ENCODE measurements around the gene PTPN14.

The PTPN14 gene

DNA sequence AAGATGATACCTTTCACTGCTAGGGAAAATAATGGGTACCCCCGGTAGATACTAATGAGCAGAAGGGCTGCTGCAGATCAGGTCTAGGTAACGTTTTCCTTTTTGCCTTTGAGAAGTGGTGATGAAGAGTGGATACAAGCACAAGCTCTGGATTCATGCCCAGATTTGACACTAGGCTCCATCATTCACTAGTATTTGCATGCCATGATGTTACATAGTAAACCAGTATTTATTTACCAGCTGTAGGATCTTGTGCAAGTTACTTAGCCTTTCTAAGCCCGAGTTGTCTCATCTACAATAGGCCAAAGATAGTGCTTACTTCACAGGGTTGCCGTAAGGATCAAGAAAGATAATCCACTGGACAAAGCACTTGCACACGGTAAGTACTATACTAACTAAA, 14.2 kb downstream of the PTPN14 start:
- no peaks in the 10 kb centered on the region for H4K20me1 ChIP-seq (ENCODE audit: insufficient read depth, low read length)
- H3K4me2 ChIP-seq (ENCODE audit: low read length) = no peak overlapping the region
- no peaks in the 10 kb centered on the region for H3K79me2 ChIP-seq (ENCODE audit: low read length)
- H3K36me3 ChIP-seq (replicated peaks; ENCODE audit: low read depth, low read length) = no peaks in the 10 kb centered on the region
- H3K4me1 ChIP-seq (ENCODE audit: low read length) = no peaks in the 10 kb centered on the region
- no peak overlapping the region for H2AFZ ChIP-seq (ENCODE audit: low read depth, low read length)
- TF ChIP-seq, protein P1, sequence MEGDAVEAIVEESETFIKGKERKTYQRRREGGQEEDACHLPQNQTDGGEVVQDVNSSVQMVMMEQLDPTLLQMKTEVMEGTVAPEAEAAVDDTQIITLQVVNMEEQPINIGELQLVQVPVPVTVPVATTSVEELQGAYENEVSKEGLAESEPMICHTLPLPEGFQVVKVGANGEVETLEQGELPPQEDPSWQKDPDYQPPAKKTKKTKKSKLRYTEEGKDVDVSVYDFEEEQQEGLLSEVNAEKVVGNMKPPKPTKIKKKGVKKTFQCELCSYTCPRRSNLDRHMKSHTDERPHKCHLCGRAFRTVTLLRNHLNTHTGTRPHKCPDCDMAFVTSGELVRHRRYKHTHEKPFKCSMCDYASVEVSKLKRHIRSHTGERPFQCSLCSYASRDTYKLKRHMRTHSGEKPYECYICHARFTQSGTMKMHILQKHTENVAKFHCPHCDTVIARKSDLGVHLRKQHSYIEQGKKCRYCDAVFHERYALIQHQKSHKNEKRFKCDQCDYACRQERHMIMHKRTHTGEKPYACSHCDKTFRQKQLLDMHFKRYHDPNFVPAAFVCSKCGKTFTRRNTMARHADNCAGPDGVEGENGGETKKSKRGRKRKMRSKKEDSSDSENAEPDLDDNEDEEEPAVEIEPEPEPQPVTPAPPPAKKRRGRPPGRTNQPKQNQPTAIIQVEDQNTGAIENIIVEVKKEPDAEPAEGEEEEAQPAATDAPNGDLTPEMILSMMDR (IDR thresholded peaks at IDR 0.05; ENCODE audit: low read depth, low read length) = no peak
- no peak for TF ChIP-seq EZH2phosphoT487 (IDR thresholded peaks at IDR 0.05; ENCODE audit: low read depth)
- H3K27me3 ChIP-seq (ENCODE audit: low read depth, low read length) = peaks cover 21% of the 10 kb centered on the region
- no peak overlapping the region for H3K4me3 ChIP-seq (ENCODE audit: low read length)
- H3K9me3 ChIP-seq (ENCODE audit: insufficient read depth, low read length) = no peaks in the 10 kb centered on the region
- no peak overlapping the region for H3K27ac ChIP-seq (ENCODE audit: low read length)
- no peak overlapping the region for H3K9ac ChIP-seq (ENCODE audit: low read length)

DNA sequence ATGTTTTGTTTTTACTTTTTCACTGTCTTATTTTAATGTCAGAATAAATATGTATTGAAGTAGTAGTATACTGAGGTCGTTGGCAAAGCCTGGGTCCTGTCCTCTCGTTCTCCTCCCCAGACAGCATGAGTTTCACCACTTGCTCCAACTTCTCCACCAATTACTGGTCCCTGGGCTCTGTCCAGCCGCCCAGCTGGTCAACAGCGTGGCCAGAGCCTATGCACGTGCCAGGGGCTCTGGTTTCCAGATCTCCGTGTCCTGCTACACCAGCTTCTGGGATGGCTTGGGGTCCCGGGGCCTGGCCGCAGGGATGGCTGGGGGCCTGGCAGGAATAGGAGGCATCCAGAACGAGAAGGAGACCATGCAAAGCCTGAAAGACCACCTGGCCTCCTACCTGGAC, 19.3 kb downstream of the PTPN14 start:
- Histone ChIP-seq H2AFZ (ENCODE audit: low read depth, low read length) (no peak overlapping the region), H3K9me3 (ENCODE audit: insufficient read depth, low read length) (no peaks in the 10 kb centered on the region), H3K4me1 (ENCODE audit: low read length) (no peaks in the 10 kb centered on the region), H3K36me3 (replicated peaks; ENCODE audit: low read depth, low read length) (no peaks in the 10 kb centered on the region), H3K27ac (ENCODE audit: low read length) (no peak overlapping the region), H3K4me3 (ENCODE audit: low read length) (no peak overlapping the region), H3K79me2 (ENCODE audit: low read length) (no peaks in the 10 kb centered on the region), H3K4me2 (ENCODE audit: low read length) (no peak overlapping the region), H4K20me1 (ENCODE audit: insufficient read depth, low read length) (no peaks in the 10 kb centered on the region), H3K9ac (ENCODE audit: low read length) (no peak overlapping the region), H3K27me3 (ENCODE audit: low read depth, low read length) (peaks cover 8% of the 10 kb centered on the region; the same call in 1 of the 2 replicates)
- TF ChIP-seq, protein P1 (IDR thresholded peaks at IDR 0.05; ENCODE audit: low read depth, low read length) = no peak
- no peak for TF ChIP-seq EZH2phosphoT487 (IDR thresholded peaks at IDR 0.05; ENCODE audit: low read depth)

- Histone ChIP-seq H3K79me2 (ENCODE audit: low read length) (no peaks in the 10 kb centered on the region), H4K20me1 (ENCODE audit: insufficient read depth, low read length) (no peaks in the 10 kb centered on the region), H3K4me1 (ENCODE audit: low read length) (peaks cover 7% of the 10 kb centered on the region), H3K4me2 (ENCODE audit: low read length) (no peak overlapping the region), H3K4me3 (ENCODE audit: low read length) (no peak overlapping the region), H3K36me3 (replicated peaks; ENCODE audit: low read depth, low read length) (no peaks in the 10 kb centered on the region), H3K27me3 (ENCODE audit: low read depth, low read length) (peaks cover 20% of the 10 kb centered on the region; the same call in 1 of the 2 replicates), H3K27ac (ENCODE audit: low read length) (no peak overlapping the region), H3K9ac (ENCODE audit: low read length) (no peak overlapping the region), H3K9me3 (ENCODE audit: insufficient read depth, low read length) (no peaks in the 10 kb centered on the region), H2AFZ (ENCODE audit: low read depth, low read length) (no peak overlapping the region)
- TF ChIP-seq EZH2phosphoT487 (IDR thresholded peaks at IDR 0.05; ENCODE audit: low read depth) = no peak
- TF ChIP-seq, protein P1 (IDR thresholded peaks at IDR 0.05; ENCODE audit: low read depth, low read length) = no peak
These were observed 25.8 kb downstream of the PTPN14 start for GRCh38 chr1:214525535-214526019.

DNA sequence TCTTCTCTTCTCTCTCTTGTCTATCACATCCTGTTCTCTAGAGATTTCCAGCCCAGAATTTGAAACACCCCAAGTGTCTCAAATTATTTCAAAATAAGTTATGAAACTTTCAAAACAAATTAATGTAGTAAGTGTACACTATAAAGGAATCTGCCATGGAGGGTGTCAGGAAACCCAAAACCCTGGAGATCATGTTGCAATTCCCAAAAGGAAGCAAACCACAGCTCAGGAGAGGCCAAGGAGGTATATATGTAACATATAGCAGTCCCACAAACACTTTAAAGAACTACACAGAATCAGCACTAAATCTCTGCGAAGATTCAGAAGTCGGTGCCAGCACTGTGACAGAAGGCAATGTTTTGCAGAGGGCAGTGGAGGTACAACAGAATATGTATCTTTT, 26.6 kb downstream of the PTPN14 start:
- Histone ChIP-seq H3K9me3 (ENCODE audit: insufficient read depth, low read length) (no peaks in the 10 kb centered on the region), H3K4me1 (ENCODE audit: low read length) (peaks cover 7% of the 10 kb centered on the region), H3K4me3 (ENCODE audit: low read length) (no peak overlapping the region), H3K36me3 (replicated peaks; ENCODE audit: low read depth, low read length) (no peaks in the 10 kb centered on the region), H2AFZ (ENCODE audit: low read depth, low read length) (no peak overlapping the region), H3K27ac (ENCODE audit: low read length) (no peak overlapping the region), H3K4me2 (ENCODE audit: low read length) (no peak overlapping the region), H3K27me3 (ENCODE audit: low read depth, low read length) (peaks cover 22% of the 10 kb centered on the region; the same call in 1 of the 2 replicates), H3K79me2 (ENCODE audit: low read length) (no peaks in the 10 kb centered on the region), H4K20me1 (ENCODE audit: insufficient read depth, low read length) (no peaks in the 10 kb centered on the region), H3K9ac (ENCODE audit: low read length) (no peak overlapping the region)
- TF ChIP-seq, protein P1 (IDR thresholded peaks at IDR 0.05; ENCODE audit: low read depth, low read length) = no peak
- TF ChIP-seq EZH2phosphoT487 (IDR thresholded peaks at IDR 0.05; ENCODE audit: low read depth) = no peak
